Measurements from ENCODE around the gene CANT1. TPM values are rescaled to one million over a fixed set of nuclear protein-coding genes. Genes with fewer than 3 reads are reported as not detected.

Gene CANT1
- total RNA-seq: 10 to 100 TPM; 19.1 to 27.7 (median 21.0) TPM
- 10 to 100 TPM; 10.2 to 34.3 (median 29.5) TPM for polyA plus RNA-seq
- long read RNA-seq, donor 1, transcript CANT1-202 (5 exons, 3,252 nt): major isoform, 6 of 10 reads
- long read RNA-seq, donor 1, partial matches to known transcripts: 0 of 10 reads
- long read RNA-seq, donor 1, other reads (novel, unspliced or antisense): 4 of 10 reads
- long read RNA-seq, donor 2, partial matches to known transcripts: 6 of 14 reads
- long read RNA-seq, donor 2, other reads (novel, unspliced or antisense): 4 of 14 reads

DNA sequence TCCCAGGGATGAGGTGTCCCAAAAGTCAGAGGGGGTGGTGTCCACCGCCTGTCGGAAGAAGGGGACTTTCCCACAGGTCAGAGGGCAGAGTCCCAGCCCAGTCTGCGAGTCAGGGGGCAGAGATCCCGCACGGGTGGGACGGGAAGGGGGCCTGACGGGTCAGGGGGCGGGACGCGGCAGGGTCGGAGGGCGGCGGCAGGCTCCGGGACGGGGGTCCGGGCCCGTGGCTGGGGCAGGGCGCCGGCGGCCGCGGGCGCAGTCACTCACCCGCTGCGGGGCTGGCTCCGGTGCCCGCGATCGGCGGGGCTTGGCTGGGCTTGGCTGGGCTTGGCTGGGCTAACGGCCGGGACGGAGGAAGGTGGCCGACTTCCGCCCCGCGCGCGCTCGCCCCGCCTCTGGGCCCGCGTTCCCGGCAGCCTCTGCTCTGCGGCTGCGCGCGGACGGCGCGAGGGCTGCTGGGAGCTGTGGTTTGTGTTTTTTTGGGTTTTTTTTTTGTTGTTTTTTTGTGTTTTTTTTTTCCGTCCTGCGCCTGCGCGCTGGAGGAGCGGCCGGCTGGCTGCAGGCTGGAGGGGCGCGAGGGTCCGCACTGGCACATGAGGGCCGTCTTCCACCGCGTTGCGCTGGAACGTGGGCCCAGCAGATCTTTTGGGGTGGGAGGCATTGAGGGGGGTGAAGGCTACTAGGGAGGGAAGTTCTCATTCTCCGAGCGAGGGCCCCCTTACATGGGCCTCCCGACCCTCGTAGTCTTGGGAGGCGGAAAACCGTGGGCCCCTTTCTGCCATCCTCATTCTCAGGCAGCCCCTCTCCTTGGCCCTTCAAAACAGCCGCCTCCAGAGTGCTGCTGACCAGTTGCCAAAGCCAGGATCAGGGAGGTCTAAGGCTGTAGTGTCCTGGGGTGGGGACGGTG, at the start of gene CANT1:
CANT1 (minus strand) TSS at position 368 of the 907 bp plus-strand sequence. CDS start 12,142 bp downstream, outside the sequence.
- H3K4me3 ChIP-seq: peak within 1 kb of the TSS; percentile 74
- H3K36me3 ChIP-seq (ENCODE audit: insufficient read depth in 1 of 2, low read depth in 1 of 2): peaks cover 0 to 5% of the 10 kb centered on the region in 2 donors
- H3K4me1 ChIP-seq: peaks cover 29% of the 10 kb centered on the region
- intact Hi-C loops (cut with DNase I): no loop called here
- peak within 1 kb of the TSS; percentile 91 for H3K27ac ChIP-seq
- peak; percentile 87 to 90 for DNase-seq
- no peaks in the 10 kb centered on the region for H3K9me3 ChIP-seq
- no peaks in the 10 kb centered on the region for H3K27me3 ChIP-seq (ENCODE audit: insufficient read depth in 3 of 3, low read length in 2 of 3)
- 1 to 2% (median 1%) methylated on average over 49 to 73 of the region's 73 CpGs for WGBS, 3 donors
- ATAC-seq: peak; percentile 93 to 99 (median 96)
- TF ChIP-seq, protein P1, sequence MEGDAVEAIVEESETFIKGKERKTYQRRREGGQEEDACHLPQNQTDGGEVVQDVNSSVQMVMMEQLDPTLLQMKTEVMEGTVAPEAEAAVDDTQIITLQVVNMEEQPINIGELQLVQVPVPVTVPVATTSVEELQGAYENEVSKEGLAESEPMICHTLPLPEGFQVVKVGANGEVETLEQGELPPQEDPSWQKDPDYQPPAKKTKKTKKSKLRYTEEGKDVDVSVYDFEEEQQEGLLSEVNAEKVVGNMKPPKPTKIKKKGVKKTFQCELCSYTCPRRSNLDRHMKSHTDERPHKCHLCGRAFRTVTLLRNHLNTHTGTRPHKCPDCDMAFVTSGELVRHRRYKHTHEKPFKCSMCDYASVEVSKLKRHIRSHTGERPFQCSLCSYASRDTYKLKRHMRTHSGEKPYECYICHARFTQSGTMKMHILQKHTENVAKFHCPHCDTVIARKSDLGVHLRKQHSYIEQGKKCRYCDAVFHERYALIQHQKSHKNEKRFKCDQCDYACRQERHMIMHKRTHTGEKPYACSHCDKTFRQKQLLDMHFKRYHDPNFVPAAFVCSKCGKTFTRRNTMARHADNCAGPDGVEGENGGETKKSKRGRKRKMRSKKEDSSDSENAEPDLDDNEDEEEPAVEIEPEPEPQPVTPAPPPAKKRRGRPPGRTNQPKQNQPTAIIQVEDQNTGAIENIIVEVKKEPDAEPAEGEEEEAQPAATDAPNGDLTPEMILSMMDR (IDR thresholded peaks at IDR 0.05): no peak

DNA sequence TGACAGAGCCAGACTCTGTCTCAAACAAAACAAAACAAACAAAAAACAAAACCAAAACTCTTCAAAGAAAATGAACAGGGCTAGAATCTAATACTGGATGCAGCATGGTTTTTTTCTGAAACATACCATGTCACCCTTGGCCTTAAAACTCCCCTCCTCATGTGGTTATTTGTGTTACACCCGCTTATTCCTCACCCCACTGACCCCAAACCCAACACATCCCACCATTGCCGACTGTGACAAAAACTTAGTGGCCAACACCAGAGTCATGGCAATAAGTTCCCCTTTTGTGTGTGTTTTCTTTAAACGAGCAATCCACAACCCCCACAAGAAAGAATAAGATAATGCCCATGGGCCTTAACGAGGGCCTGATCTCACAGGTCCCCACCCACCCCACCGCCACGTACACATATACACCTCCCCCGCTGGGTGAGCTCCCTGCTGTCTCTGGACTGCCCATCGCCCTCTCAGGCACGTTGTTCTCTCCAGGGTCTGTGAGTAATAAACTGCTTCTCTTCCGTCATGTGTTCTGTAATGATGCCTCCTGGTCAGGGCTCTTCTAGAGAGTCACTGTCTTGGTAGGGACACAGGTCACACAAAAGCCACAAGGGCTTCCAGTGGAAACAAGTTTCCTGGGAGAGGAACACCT, 48.3 kb upstream of the CANT1 start:
- WGBS, 3 donors: 85 to 90% (median 88%) methylated on average over 10 of the region's 10 CpGs
- TF ChIP-seq, protein P1 (IDR thresholded peaks at IDR 0.05): no peak
- DNase-seq: peak in 1 of 2 donors; percentile 29
- H3K4me3 ChIP-seq: no peak overlapping the region
- no peaks in the 10 kb centered on the region for H3K4me1 ChIP-seq
- intact Hi-C loops (cut with DNase I): no loop called here
- no peak for ATAC-seq
- H3K27me3 ChIP-seq (ENCODE audit: insufficient read depth in 3 of 3, low read length in 2 of 3): no peaks in the 10 kb centered on the region
- H3K36me3 ChIP-seq (ENCODE audit: insufficient read depth in 1 of 2, low read depth in 1 of 2): no peaks in the 10 kb centered on the region
- H3K27ac ChIP-seq: no peak overlapping the region
- H3K9me3 ChIP-seq: peaks cover 3% of the 10 kb centered on the region

DNA sequence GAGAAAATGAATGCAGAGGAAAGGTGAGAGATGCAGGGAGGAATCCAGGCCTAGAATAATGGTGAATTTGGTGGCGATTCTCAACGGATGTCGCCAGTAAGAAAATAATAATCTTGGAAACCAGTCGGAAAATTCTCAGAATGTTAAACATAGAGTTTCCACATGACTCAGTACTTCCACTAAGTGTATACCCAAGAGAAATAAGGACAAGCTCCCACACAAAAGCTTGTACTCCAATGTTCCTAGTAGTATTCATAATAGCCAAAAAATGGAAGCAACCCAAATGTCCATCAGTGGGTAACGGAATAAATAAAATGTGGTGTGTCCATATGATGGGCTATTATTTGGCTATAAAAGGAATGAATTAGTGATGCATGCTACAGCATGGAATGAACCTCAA, 45.6 kb upstream of the CANT1 start:
- H3K9me3 ChIP-seq: peaks cover 3% of the 10 kb centered on the region
- no peak for ATAC-seq
- H3K36me3 ChIP-seq (ENCODE audit: insufficient read depth in 1 of 2, low read depth in 1 of 2): no peaks in the 10 kb centered on the region
- DNase-seq: no peak
- intact Hi-C loops (cut with DNase I): no loop called here
- H3K4me1 ChIP-seq: no peaks in the 10 kb centered on the region
- no peaks in the 10 kb centered on the region for H3K27me3 ChIP-seq (ENCODE audit: insufficient read depth in 3 of 3, low read length in 2 of 3)
- TF ChIP-seq, protein P1 (IDR thresholded peaks at IDR 0.05): no peak
- no peak overlapping the region for H3K27ac ChIP-seq
- H3K4me3 ChIP-seq: no peak overlapping the region
- WGBS, 3 donors: 75 to 80% (median 76%) methylated on average over 5 of the region's 5 CpGs

DNA sequence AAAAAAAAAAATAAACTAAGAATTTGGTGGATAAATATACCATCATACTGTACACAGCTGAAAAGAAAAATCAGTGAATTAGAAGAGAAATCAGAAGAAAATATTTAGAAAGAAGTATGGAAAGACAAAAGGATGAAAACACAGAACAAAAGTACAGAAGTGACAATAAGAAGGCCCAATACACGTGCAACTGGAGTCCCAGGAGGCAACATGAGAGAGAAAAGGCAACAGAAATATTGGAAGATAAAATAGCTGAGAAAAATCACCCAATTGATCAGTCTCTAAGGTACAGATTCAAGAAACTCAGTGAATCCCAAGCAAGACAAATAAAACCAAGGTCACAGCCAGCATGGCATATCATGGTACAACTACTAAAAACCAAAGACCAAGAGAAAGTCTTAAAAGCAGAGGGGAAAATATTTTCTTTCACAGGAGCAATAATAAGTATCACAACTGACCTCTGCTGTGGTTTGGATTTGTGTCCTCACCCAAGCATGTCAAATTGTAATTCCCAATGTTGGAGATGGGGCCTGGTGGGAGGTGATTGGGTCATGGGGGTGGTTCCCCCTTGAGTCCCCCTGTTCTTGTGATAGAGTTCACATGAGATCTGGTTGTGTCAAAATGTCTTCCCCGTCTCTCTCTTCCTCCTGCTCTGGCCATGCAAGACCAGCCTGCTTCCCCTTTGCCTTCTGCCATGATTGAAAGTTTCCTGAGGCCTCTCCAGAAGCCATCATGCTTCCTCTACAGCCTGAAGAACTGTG, 44.8 kb upstream of the CANT1 start:
- DNase-seq (no peak), ATAC-seq (no peak)
- intact Hi-C loops (cut with DNase I): no loop called here
- Histone ChIP-seq H3K27ac (no peak overlapping the region), H3K4me3 (no peak overlapping the region), H3K9me3 (peaks cover 3% of the 10 kb centered on the region), H3K27me3 (ENCODE audit: insufficient read depth in 3 of 3, low read length in 2 of 3) (no peaks in the 10 kb centered on the region), H3K36me3 (ENCODE audit: insufficient read depth in 1 of 2, low read depth in 1 of 2) (no peaks in the 10 kb centered on the region), H3K4me1 (no peaks in the 10 kb centered on the region)
- TF ChIP-seq, protein P1 (IDR thresholded peaks at IDR 0.05): no peak
- WGBS, 3 donors: 84 to 93% (median 85%) methylated on average over 2 of the region's 2 CpGs

All from psoas muscle (tissue), 8 donors.